ENCODE measurements around the gene ELP6.
"Not testable (repeated sequence)": the region's sequence is repeated elsewhere in the genome, so short reads cannot be mapped to it uniquely, and the experiment has no call there.

ELP6 gene

DNA sequence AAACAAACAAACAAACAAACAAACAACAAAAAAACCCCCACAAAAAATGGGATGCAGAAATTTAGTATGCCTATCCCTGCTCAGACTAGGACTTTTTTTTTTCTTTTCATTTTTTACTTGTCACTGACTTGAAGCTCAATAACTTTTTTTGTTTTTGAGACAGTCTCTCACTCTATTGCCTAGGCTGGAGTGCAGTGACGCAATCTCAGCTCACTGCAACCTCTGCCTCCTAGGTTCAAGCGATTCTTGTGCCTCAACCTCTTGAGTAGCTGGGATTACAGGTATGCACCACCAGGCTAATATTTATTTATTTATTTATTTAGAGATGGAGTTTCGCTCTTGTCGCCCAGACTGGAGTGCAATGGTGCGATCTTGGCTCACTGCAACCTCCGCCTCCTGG is 8.2 kb downstream of the ELP6 start:
- not testable (repeated sequence) for DNase-seq

DNA sequence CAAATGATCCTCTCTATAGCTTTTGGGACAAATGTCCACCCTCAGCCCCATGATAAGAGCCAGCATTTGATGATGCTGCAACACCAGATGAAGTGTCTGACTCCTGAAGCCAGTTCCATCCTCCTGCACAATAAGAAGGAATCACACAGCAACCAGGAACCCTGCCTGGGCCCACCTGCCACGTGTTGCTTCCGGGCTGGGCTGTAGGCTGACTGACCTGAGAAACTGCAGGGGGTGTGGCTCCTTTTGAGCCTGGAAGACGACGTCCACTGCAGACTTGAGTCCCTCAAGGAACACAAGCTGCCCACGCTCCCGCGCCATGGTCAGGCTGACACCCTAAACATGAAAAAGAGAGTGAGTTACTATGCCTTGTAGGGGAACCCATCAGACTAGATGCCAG is 9.4 kb downstream of the ELP6 start:
- DNase-seq, result no peak

GRCh38 chr3:47503033-47503432 is 10.5 kb downstream of the ELP6 start:
- DNase-seq, result no peak

DNA sequence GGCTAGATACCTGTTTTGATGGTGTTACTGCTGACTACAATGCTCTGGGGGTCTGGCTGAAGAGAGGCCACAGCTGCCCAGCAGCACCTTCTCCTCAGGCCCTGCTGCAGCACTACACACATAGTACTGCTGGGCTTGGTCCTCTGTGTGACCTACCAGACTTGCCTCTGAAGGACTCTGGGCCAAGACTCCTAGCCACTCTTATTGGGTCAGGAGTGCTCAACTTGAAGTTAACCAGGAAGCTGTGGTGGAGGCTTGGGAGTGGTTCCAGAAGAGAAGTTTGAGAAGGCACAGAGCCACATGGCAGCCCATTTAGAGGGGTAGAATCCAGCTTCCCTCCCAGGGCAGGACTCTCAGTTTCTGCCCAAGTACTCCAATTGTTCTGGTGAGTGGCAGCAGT is 16.6 kb downstream of the ELP6 start:
- DNase-seq, result no peak

DNA sequence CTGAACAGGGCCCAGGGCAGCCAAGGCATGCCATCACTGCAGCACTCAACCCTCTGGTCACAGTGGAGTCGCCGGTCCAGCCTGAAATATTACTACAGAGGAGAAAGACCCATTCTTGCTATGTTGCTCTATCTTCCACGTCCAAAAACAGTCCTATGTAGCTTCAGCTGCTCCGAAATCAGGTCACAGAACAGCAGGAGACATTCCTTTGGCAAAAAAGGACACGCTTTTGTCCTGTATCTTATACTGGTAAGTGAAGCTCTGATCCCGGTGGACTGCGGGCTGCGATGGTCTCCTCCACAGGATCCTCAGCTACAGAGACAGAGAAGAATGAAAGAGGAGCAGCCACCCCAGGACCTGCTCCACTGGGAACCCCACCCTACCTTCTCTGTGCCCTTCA is 17.6 kb downstream of the ELP6 start:
- no peak for DNase-seq

- DNase-seq, result no peak
Measured at GRCh38 chr3:47495111-47495510, 18.4 kb downstream of the ELP6 start.

DNA sequence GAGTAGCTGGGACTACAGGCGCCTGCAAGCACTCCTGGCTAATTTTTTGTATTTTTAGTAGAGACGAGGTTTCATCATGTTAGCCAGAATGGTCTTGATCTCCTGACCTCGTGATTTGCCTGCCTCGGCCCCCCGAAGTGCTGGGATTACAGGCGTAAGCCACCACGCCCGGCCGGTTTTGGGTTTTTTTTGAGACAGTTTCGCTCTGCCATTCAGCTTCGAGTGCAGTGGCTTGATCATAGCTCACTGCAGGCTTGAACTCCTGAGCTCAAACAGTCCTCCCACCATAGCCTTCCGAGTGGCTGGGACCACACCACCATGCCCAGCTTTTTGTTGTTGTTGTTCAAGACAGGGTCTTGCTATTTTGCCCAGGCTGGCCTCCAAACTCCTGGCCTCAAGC is 21.7 kb downstream of the ELP6 start:
- DNase-seq, result no peak

DNA sequence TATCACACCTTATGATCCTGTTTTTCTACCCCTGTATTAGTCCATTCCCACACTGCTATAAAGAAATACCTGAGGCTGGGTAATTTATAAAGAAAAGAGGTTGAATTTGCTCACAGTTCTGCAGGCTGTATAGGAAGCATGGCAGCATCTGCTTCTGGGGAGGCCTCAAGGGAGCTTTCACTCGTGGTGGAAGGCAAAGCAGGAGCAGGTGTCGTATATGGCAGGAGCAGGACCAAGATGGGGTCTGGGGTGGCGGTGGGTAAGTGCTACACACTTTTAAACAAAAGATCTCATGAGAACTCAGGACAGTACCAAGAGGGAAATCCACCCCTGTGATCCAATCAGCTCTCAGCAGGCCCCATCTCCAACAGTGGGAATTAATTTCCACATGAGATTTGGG is 22.3 kb downstream of the ELP6 start:
- DNase-seq, result no peak

- no peak for DNase-seq
Measured at GRCh38 chr3:47487265-47487664, 26.2 kb downstream of the ELP6 start.

DNA sequence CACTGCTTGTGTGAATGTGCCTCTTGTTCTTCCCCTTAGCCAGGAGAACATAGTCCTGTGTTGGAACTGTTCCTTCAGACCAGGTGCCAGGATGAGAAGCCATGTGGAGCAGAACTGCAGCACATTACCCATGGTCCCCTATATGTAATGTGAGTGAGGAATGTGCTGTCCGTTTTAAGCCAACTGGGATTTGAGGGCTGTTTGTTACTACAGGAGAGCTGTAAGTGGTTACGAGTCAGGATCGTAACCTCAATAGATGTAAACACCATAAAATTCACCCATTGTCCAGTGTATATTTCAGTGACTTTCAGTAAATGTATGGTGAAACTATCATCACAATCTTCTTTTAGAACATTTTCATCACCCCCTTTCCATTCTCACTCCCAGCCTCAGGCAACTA is 27.7 kb downstream of the ELP6 start:
- DNase-seq, result no peak

GRCh38 chr3:47482366-47482765 is 31.1 kb downstream of the ELP6 start:
- no peak for DNase-seq

- DNase-seq, result not testable (repeated sequence)
Measured at GRCh38 chr3:47481763-47482162, 31.7 kb downstream of the ELP6 start.

DNA sequence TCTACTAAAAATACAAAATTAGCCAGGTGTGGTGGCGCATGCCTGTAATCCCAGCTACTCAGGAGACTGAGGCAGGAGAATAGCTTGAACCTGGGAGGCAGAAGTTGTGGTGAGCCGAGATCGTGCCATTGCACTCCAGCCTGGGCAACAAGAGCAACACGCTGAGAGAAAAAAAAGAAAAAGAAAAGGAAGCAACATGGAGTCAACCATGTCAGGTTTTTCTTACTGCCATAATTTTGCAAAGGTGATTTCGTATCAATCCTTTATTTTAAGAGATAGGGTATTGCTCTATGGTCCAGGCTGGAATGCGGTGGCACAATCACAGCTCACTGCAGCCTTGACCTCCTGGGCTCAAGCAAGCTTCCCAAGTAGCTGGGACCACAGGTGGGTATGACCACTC is 33.2 kb downstream of the ELP6 start:
- not testable (repeated sequence) for DNase-seq

DNA sequence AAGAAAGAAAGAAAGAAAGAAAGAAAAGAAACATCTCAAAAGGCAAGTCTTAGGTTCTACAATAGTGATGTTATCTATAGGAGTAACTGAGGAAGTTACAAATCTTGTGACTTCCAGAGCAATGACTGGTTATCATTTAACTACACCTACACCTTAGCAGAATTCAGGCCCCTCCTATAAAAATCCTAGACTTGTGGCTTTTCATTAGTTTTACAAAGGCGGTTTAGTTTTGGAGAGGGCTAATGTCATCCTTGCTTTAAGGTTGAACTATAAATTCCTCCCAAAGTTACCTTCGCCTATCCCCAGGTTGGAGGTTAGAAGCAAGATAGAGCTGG is 33.7 kb downstream of the ELP6 start:
- DNase-seq, result no peak

- DNase-seq, result no peak
Measured at GRCh38 chr3:47478022-47478421, 35.5 kb downstream of the ELP6 start.

DNA sequence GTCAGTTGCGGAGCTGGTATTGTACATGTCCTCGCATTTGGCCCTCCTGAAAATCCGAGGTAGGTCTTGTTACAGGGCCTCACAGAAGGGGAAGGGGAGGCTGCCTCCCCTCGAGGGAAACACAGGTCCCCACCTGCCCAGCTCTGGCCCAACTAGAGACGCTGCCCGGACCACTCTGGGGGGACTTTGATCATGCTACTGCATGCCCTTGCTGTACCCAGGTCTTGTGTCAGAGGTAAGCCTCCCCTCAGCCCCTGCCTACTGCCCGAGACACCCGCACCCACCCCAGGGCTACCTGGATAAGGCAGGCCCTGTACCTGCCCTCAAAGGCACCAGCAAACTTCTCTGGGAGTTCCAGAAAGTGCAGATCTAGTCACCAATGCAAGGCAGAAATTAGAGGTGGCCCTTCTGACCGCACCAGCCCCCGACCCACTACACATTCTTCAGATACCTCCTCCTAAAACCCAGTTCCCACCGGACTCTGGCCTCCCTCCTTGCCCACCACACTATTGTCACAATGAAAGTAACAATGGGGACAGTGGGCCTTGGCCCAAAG is 36.8 kb downstream of the ELP6 start:
- no peak for DNase-seq

DNA sequence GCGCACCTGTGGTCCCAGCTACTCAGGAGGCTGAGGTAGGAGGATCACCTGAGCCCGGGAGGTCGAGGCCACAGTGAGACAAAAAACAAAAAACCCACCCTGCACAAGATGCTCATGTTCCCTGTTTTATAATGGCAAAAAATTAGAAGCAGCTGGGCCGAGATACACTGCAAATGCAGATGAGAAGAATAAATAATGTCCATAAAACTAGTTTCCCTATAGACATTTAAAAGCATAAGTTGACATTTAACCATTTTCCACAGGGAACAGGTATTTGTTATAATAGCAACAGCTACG is 37.2 kb downstream of the ELP6 start:
- DNase-seq, result no peak

- DNase-seq, result peak; percentile 94 to 95
Measured at GRCh38 chr3:47475570-47476329, 37.8 kb downstream of the ELP6 start, which contains the start of gene SCAP. SCAP (minus strand) TSS chr3:47475941; CDS start chr3:47442993, 32,948 bp downstream.

DNA sequence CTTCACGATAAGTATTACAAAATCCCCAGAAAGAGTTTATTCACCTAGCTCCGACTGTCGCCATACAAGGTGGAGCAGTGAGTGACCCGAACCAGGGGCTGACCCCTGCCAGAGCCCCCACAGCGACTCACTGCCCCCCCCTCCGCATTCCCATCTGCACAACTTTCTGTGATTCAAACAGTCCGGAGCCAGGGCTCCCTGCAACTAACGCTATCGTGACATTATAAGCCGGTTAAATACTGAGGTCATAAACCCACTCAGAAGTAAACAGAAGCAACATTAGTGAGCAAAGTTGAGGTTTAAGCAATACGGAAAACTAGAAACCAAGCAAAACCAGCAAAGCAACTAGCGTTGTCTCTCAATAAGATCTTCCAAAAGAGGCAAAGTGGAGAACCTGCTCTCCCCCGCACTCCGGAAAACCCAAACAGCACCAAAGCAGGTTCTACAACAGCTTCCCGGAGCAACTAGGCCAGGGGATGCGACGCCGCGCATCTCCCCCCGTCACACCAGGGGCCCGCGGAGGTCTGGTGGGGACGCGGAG is 38.4 kb downstream of the ELP6 start:
- DNase-seq, result no peak

DNA sequence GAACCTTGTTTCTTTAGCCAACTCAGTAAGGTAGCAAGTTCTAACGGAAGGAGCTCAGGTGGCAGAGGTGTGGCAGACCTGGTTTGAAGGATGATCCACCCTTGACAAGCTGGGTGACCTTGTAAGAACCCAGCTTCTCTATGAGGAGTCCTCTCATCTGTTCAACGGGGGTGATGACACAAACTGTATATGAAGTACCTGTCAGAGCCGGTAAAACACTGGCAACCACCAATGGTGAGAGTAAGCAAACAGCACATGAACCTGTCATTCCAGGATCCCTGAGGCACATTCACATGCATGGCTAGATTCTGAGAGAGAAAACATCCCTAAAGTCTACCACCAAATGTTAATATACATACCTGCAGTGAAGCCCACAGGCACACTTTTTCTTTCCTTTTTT is 40.1 kb downstream of the ELP6 start:
- DNase-seq, result no peak

GRCh38 chr3:47469616-47470015 is 43.9 kb downstream of the ELP6 start:
- no peak for DNase-seq

- DNase-seq, result not testable (repeated sequence)
Measured at GRCh38 chr3:47468315-47468714, 45.2 kb downstream of the ELP6 start.

DNA sequence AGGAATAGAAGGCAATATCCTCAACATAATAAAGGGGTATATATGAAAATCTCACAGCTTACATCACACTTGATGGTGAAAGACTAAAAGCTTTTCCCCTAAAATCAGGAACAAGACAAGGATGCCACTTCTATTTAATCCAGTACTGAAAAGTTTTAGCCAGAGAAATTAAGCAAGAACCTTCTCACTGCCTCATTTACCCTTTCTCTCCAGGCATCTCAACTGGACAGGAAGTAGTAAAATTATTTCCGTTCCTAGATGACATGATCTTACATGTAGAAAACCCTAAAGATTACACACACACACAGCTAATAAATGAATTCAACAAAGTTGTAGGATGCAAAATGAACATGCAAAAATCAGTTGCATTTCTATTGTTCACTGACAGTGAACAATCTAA is 48.9 kb downstream of the ELP6 start:
- no peak for DNase-seq

- DNase-seq, result not testable (repeated sequence)
Measured at GRCh38 chr3:47459534-47460085, 53.9 kb downstream of the ELP6 start.

DNA sequence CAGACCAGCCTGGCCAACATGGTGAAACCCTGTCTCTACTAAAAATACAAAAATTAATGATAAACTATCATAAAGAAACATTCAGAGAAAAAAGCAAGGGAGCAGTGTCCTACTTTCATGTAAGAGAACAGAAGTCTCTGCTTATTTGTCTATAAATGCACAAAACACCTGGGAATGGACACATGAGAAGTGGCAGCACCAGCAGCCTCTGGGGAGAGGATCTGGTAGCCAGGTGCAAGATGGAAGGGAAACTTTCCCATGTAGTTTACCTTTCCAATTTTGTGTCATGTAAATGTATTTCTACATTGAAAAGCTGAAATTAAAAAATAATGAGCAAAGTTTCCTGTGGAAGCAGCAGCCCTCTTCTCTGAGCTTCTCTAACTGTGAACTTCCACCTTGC is 56.5 kb downstream of the ELP6 start:
- DNase-seq, result no peak

Data from CD4-positive, alpha-beta T cell treated with Interleukin-1 beta for 1 hour (primary cell).